GM12872 (cell line): ENCODE measurements around the gene MED23.

Experiments
- TF ChIP-seq, protein P1 (sequence below): IDR thresholded peaks from 3 replicates; pipeline ENCODE4 v1.5.1; 2011; ENCODE audit warnings: low read depth, mild to moderate bottlenecking, low read length, moderate library complexity; ENCODE audit not compliant: insufficient read depth

The MED23 gene

DNA sequence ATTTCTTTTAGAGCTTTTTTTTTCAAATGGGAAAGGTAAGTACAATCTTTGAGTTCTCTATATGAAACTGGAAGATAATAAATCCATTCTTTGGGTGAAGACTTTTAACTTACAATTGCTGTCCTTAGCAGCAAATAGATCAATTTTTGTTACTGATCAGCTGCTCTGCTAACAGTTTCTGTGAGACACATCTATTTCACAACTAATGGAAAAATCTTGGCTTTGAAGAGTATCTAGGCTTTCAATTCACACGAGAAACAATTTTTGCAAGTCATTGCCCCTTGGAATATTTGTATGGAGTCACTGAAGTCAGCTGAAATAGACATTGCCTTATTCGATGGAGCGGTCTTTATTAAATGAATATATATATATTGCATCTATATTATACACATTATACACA, 75.5 kb downstream of the MED23 start:
- TF ChIP-seq, protein P1, sequence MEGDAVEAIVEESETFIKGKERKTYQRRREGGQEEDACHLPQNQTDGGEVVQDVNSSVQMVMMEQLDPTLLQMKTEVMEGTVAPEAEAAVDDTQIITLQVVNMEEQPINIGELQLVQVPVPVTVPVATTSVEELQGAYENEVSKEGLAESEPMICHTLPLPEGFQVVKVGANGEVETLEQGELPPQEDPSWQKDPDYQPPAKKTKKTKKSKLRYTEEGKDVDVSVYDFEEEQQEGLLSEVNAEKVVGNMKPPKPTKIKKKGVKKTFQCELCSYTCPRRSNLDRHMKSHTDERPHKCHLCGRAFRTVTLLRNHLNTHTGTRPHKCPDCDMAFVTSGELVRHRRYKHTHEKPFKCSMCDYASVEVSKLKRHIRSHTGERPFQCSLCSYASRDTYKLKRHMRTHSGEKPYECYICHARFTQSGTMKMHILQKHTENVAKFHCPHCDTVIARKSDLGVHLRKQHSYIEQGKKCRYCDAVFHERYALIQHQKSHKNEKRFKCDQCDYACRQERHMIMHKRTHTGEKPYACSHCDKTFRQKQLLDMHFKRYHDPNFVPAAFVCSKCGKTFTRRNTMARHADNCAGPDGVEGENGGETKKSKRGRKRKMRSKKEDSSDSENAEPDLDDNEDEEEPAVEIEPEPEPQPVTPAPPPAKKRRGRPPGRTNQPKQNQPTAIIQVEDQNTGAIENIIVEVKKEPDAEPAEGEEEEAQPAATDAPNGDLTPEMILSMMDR = no peak

- TF ChIP-seq, protein P1 = no peak
These were observed 76.1 kb downstream of the MED23 start for GRCh38 chr6:131551902-131552301.

DNA sequence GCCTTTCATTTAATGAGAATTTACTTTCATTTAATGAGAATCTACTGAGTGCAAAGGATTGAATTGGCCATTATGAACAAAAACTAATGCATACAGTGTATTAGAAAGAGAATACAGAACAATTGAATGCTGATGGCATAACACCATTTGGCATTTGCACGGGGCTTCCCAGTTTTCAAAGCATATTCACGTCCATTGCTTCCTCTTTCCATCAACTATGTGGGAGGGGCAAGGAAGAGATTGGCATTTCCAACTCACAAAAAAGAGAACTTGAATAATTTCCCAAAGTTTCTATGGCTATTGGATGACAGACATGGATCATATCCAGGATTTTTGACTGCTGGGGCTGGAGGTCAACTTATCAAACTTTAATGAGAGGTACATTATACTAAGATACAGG, 78.2 kb downstream of the MED23 start:
- TF ChIP-seq, protein P1 = no peak

DNA sequence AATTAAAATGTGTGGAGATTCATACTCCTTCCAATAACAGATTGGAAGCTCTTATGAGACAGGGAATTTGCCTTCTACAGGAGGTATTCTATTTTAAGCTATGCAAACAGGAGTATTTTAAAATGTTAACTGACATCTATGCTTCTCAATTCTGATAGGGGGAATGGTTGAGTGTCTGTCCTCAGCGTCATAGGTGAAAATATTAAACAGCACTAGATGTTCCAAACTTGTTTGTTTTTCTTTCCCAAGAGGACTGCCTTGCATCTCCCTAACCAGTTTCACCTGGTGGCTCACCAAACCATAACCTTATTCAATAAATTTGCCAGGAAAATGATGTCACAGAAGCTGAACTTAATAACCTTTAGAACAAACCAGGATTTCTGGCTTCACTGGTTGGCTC, 79.6 kb downstream of the MED23 start:
- TF ChIP-seq, protein P1 = no peak

DNA sequence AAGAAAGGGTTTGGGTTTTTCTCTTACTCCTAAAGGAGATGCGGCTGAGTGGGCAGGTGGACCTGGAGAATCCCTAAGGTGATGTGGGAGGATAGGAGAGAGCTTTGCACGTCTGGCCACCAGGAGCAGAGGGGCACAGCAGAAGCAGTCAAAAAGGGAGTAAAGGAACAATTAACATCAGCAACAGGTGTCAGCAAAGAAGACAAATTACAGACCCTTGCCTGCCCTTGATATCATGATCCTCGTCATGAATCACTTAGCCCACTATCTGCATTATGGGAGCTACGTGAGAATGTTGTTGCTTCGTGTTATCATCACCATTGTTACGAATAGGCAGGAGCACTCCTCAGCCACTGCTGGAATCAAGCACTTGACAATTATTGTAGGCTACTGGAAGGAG, 80.6 kb downstream of the MED23 start:
- TF ChIP-seq, protein P1 = no peak

- TF ChIP-seq, protein P1 = no peak
These were observed 82.7 kb downstream of the MED23 start for GRCh38 chr6:131545317-131545716.

- TF ChIP-seq, protein P1 = no peak
These were observed 95.4 kb downstream of the MED23 start for GRCh38 chr6:131532580-131533039.
